ENCODE data around the gene RGS4.

GRCh38 chr1:163038928-163039706 lies 30.0 kb upstream of the RGS4 start:
- TF ChIP-seq CTCF (IDR thresholded peaks at IDR 0.05): no peak
- TF ChIP-seq EZH2 (IDR thresholded peaks at IDR 0.05; ENCODE audit: borderline replicate concordance, insufficient read depth, low read depth, low read length, poor library complexity, severe bottlenecking): no peak
